ENCODE measurements around the gene OTOS. TPM values are rescaled to one million over a fixed set of nuclear protein-coding genes. Genes with fewer than 3 reads are reported as not detected.

OTOS gene
- total and polyA plus RNA-seq, 9 of the 15 experiments (the other 6 are each of a cell fraction or from before 2014, with no cell fraction given): not detected

DNA sequence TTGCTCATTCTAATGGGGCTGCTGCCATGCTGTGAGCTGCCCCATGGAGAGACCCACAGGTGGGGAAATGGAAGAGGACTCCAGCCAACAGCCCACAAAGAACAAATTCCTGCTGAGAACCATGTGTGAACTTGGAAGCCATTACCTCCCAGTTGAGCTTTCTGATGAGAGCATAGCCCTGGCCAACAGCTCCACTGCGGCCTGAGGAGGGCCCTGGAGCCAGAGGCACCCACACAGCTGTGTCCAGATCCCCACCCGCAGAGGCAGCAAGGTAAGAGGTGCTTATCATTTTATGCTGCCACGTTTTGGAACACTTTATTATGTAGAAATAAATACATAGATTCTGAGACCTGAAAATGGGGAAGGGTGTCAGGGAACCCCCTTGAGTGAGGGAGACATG is 44.2 kb upstream of the OTOS start (continued):
- TF ChIP-seq, protein P1, sequence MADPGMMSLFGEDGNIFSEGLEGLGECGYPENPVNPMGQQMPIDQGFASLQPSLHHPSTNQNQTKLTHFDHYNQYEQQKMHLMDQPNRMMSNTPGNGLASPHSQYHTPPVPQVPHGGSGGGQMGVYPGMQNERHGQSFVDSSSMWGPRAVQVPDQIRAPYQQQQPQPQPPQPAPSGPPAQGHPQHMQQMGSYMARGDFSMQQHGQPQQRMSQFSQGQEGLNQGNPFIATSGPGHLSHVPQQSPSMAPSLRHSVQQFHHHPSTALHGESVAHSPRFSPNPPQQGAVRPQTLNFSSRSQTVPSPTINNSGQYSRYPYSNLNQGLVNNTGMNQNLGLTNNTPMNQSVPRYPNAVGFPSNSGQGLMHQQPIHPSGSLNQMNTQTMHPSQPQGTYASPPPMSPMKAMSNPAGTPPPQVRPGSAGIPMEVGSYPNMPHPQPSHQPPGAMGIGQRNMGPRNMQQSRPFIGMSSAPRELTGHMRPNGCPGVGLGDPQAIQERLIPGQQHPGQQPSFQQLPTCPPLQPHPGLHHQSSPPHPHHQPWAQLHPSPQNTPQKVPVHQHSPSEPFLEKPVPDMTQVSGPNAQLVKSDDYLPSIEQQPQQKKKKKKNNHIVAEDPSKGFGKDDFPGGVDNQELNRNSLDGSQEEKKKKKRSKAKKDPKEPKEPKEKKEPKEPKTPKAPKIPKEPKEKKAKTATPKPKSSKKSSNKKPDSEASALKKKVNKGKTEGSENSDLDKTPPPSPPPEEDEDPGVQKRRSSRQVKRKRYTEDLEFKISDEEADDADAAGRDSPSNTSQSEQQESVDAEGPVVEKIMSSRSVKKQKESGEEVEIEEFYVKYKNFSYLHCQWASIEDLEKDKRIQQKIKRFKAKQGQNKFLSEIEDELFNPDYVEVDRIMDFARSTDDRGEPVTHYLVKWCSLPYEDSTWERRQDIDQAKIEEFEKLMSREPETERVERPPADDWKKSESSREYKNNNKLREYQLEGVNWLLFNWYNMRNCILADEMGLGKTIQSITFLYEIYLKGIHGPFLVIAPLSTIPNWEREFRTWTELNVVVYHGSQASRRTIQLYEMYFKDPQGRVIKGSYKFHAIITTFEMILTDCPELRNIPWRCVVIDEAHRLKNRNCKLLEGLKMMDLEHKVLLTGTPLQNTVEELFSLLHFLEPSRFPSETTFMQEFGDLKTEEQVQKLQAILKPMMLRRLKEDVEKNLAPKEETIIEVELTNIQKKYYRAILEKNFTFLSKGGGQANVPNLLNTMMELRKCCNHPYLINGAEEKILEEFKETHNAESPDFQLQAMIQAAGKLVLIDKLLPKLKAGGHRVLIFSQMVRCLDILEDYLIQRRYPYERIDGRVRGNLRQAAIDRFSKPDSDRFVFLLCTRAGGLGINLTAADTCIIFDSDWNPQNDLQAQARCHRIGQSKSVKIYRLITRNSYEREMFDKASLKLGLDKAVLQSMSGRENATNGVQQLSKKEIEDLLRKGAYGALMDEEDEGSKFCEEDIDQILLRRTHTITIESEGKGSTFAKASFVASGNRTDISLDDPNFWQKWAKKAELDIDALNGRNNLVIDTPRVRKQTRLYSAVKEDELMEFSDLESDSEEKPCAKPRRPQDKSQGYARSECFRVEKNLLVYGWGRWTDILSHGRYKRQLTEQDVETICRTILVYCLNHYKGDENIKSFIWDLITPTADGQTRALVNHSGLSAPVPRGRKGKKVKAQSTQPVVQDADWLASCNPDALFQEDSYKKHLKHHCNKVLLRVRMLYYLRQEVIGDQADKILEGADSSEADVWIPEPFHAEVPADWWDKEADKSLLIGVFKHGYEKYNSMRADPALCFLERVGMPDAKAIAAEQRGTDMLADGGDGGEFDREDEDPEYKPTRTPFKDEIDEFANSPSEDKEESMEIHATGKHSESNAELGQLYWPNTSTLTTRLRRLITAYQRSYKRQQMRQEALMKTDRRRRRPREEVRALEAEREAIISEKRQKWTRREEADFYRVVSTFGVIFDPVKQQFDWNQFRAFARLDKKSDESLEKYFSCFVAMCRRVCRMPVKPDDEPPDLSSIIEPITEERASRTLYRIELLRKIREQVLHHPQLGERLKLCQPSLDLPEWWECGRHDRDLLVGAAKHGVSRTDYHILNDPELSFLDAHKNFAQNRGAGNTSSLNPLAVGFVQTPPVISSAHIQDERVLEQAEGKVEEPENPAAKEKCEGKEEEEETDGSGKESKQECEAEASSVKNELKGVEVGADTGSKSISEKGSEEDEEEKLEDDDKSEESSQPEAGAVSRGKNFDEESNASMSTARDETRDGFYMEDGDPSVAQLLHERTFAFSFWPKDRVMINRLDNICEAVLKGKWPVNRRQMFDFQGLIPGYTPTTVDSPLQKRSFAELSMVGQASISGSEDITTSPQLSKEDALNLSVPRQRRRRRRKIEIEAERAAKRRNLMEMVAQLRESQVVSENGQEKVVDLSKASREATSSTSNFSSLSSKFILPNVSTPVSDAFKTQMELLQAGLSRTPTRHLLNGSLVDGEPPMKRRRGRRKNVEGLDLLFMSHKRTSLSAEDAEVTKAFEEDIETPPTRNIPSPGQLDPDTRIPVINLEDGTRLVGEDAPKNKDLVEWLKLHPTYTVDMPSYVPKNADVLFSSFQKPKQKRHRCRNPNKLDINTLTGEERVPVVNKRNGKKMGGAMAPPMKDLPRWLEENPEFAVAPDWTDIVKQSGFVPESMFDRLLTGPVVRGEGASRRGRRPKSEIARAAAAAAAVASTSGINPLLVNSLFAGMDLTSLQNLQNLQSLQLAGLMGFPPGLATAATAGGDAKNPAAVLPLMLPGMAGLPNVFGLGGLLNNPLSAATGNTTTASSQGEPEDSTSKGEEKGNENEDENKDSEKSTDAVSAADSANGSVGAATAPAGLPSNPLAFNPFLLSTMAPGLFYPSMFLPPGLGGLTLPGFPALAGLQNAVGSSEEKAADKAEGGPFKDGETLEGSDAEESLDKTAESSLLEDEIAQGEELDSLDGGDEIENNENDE (IDR thresholded peaks at IDR 0.05; ENCODE audit: low read depth, low read length): no peak
- TF ChIP-seq, protein P2, sequence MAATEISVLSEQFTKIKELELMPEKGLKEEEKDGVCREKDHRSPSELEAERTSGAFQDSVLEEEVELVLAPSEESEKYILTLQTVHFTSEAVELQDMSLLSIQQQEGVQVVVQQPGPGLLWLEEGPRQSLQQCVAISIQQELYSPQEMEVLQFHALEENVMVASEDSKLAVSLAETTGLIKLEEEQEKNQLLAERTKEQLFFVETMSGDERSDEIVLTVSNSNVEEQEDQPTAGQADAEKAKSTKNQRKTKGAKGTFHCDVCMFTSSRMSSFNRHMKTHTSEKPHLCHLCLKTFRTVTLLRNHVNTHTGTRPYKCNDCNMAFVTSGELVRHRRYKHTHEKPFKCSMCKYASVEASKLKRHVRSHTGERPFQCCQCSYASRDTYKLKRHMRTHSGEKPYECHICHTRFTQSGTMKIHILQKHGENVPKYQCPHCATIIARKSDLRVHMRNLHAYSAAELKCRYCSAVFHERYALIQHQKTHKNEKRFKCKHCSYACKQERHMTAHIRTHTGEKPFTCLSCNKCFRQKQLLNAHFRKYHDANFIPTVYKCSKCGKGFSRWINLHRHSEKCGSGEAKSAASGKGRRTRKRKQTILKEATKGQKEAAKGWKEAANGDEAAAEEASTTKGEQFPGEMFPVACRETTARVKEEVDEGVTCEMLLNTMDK (IDR thresholded peaks at IDR 0.05; ENCODE audit: borderline replicate concordance, insufficient read depth, low read depth, low read length, poor library complexity, severe bottlenecking): no peak
- no peak for TF ChIP-seq SMAD4 (CRISPR knock-in tag; conservative IDR thresholded peaks at IDR 0.05)
- TF ChIP-seq EWSR1 (IDR thresholded peaks at IDR 0.05; ENCODE audit: borderline replicate concordance, low read depth, partially characterized antibody): no peak
